Gastrocnemius medialis (tissue), 4 donors: ENCODE results near the gene GALNT16. TPM values are rescaled to one million over a fixed set of nuclear protein-coding genes. Genes with fewer than 3 reads are reported as not detected.

Experiments used
- ATAC-seq, 2 donors: fragments of 150-250 bp; one replicate each; pipeline ENCODE4 v1.9.1; 2016
- DNase-seq, 2 donors: peaks; one replicate each; pipeline ENCODE4 v3.0.0-alpha.2; 2019
- H3K27ac ChIP-seq, 4 donors: fragments of 200-600 bp; sonication (generic); 1 replicate in 1 of 4; 2 replicates in 3 of 4; pipeline ENCODE4 v1.5.1; 2016 to 2018; ENCODE audit warnings: mild to moderate bottlenecking in 2 of 4, moderate library complexity in 1 of 4
- H3K27me3 ChIP-seq, 3 donors: fragments of 200-600 bp; sonication (generic) in 2 of 3; 1 replicate in 1 of 3; 2 replicates in 2 of 3; pipeline versions ENCODE4 v1.5.1 to v1.6.0; 2016 to 2019; ENCODE audit warnings: mild to moderate bottlenecking in 1 of 3, moderate library complexity in 1 of 3
- H3K36me3 ChIP-seq, 2 donors: fragments of 200-600 bp; sonication (generic) in 1 of 2; one replicate each; pipeline ENCODE4 v1.5.1; 2017 to 2018
- H3K4me1 ChIP-seq, 2 donors: fragments of 200-600 bp; sonication (generic) in 1 of 2; one replicate each; pipeline ENCODE4 v1.5.1; 2016 to 2017; ENCODE audit warnings: mild to moderate bottlenecking in 2 of 2
- H3K4me3 ChIP-seq, 4 donors: fragments of 200-600 bp; sonication (generic) in 3 of 4; 1 replicate in 1 of 4; 2 replicates in 3 of 4; pipeline ENCODE4 v1.5.1; 2016 to 2019; ENCODE audit warnings: mild to moderate bottlenecking in 2 of 4
- H3K9me3 ChIP-seq, 3 donors: fragments of 200-600 bp; sonication (generic) in 2 of 3; 1 replicate in 1 of 3; 2 replicates in 2 of 3; pipeline ENCODE4 v1.5.1; 2016 to 2019
- CTCF ChIP-seq, 5 experiments: fragments of 450-650 bp in 3 of 5; fragments of 200-600 bp in 2 of 5; sonication (generic) in 2 of 5; IDR thresholded peaks in 4 of 5; conservative IDR thresholded peaks in 1 of 5; 1 replicate in 4 of 5; 2 replicates in 1 of 5; pipeline ENCODE4 v1.5.1; 2016 to 2019; ENCODE audit warnings: antibody characterized with exemption in 5 of 5, mild to moderate bottlenecking in 3 of 5, moderate library complexity in 3 of 5
- POLR2A ChIP-seq, 2 donors: fragments of 450-650 bp; IDR thresholded peaks; one replicate each; pipeline ENCODE4 v1.6.1; 2017; ENCODE audit warnings: antibody characterized with exemption in 2 of 2, mild to moderate bottlenecking in 2 of 2, moderate library complexity in 2 of 2
- in situ Hi-C, 4 donors: fragments of 200-750 bp; cut with MboI; loops; one replicate each; pipeline versions ENCODE4 v1.15.0 to v1.8.0; 2017; ENCODE audit warnings: low sequenced_read_pairs in 4 of 4
- intact Hi-C: fragments of 100-400 bp; cut with DNase I; formaldehyde crosslinking; loops from one replicate; pipeline ENCODE4 v1.15.1; 2023; ENCODE audit warnings: low total_unique reads
- total RNA-seq, 4 donors: library from RNA; depleted of rRNA; stranded (reverse); fragments of >200 nt; gene quantifications; one replicate each; pipeline versions ENCODE4 v1.1.0 to v1.2.3, GENCODE V29; 2016

GALNT16 gene
- total RNA-seq, 4 donors from 2014 or later: 0.15 to 2.7 (median 1.7) TPM

DNA sequence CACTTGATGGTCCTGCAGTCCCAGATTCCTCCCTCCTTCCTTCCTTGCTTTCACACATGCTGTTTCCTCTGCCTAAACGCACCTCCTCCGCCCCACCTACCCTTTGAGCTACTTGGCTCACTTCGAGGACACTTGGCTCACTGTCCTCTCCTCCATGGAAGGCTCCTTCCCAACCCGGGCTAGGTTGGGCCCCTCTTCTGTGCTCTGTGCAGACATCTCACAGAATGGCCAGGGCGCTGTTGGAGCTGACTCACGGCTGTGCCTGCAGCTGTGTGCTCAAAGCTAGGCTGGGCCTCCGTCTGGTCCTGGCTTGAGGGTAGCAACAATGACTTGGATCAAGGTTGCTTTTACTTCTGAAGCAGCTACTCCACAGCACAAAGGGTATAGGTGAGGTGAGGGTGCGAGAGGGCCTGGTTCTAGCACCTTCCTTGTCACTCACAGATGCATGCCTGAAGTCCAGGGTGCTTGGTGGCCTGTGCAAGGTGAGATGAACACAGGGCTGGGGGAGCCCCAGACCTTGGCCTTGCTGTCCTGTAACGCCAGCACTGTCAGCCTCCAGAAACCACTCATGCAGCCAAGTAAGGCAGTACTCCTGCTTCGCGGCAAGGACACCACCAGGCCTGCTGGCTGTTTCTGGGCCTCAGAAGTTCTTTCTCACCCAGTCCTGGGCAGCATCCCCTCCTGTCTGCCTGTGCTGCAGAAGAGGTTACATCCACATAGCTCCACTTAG is 61.8 kb downstream of the GALNT16 start:
- Histone ChIP-seq H3K4me3 (no peak overlapping the region), H3K36me3 (no peaks in the 10 kb centered on the region), H3K27ac (no peak overlapping the region), H3K4me1 (peaks cover 0 to 4% of the 10 kb centered on the region in 2 donors), H3K27me3 (no peaks in the 10 kb centered on the region), H3K9me3 (no peaks in the 10 kb centered on the region)
- no peak for DNase-seq
- in situ Hi-C loops (no loop called here), intact Hi-C loops (no loop called here)
- ATAC-seq: no peak
- no peak for TF ChIP-seq POLR2A (IDR thresholded peaks at IDR 0.05)
- TF ChIP-seq CTCF (IDR thresholded peaks at IDR 0.05 in 4 of 5, conservative IDR thresholded peaks at IDR 0.05 in 1 of 5): no peak

DNA sequence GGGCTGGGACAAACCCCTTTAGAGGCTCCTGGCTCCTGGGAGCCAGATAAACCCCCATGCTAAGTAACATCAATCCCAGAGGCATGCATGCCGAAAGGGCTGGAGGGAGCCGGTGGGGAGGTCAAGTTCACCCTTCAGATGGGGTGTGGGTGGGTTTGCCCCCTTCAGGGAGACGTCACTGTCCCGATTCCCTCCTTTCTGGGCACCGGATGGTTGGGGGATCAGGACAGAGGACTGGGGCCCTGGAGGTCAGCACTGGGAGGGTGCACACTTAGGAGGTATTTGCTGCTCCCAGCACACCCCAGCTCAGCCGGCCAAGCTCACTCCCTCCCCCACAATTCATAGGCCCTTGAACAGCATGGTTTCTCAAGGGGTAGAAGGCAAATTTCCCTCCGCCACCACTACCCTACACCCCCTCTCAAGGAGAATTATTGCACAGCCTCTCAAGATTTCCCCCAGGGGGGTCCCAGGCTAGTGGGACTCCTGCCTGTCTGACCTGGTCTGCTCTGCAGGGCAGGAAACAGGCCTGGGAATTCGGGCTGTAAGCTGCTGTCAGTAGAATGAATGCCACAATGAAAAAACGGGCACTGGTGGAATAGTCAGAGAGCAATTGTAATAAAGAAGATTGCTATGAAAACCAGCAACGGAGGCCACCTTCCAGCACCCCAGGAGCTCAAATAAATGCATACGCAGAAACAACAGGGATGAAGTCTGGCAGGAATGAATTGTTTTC is 63.5 kb downstream of the GALNT16 start:
- intact Hi-C loops: no loop called here
- in situ Hi-C loops: no loop called here
- ATAC-seq (no peak), DNase-seq (no peak)
- Histone ChIP-seq H3K27ac (no peak overlapping the region), H3K9me3 (no peaks in the 10 kb centered on the region), H3K4me1 (no peaks in the 10 kb centered on the region), H3K27me3 (no peaks in the 10 kb centered on the region), H3K36me3 (no peaks in the 10 kb centered on the region), H3K4me3 (no peak overlapping the region)
- no peak for TF ChIP-seq CTCF (IDR thresholded peaks at IDR 0.05 in 4 of 5, conservative IDR thresholded peaks at IDR 0.05 in 1 of 5)
- TF ChIP-seq POLR2A (IDR thresholded peaks at IDR 0.05): no peak

GRCh38 chr14:69323999-69324282 is 64.0 kb downstream of the GALNT16 start:
- intact Hi-C loops: no loop called here
- TF ChIP-seq POLR2A (IDR thresholded peaks at IDR 0.05): no peak
- no peak for TF ChIP-seq CTCF (IDR thresholded peaks at IDR 0.05 in 4 of 5, conservative IDR thresholded peaks at IDR 0.05 in 1 of 5)
- Histone ChIP-seq H3K27me3 (no peaks in the 10 kb centered on the region), H3K4me1 (no peaks in the 10 kb centered on the region), H3K9me3 (no peaks in the 10 kb centered on the region), H3K36me3 (no peaks in the 10 kb centered on the region), H3K27ac (no peak overlapping the region), H3K4me3 (no peak overlapping the region)
- in situ Hi-C loops: no loop called here
- DNase-seq (no peak), ATAC-seq (no peak)

DNA sequence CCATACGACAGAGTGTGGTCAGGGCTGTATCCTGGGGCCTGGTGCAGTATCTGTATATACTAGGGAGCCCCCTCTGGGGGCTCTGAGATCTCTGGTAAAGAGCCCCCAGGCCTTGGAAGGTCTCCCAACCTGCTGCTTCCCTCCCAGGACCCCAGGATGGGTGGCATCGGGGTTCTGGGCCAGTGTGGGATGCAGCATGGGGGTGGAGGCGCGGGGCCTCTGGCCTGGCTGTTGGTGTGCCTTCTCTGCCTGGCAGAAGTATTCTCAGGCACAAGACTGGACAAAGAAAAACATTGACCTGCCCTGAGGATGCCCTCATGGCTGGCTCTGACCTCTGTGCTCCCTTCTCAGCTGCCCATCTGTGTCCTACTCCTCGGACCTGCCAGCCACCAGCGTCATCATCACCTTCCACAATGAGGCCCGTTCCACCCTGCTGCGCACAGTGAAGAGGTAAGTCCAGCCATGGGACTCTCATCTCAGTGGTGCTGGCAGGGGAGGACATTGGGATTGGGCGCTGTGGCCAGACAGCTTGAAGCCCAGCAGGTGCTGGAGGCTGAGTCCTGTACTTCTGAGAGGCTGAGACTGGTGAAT is 64.5 kb downstream of the GALNT16 start:
- Histone ChIP-seq H3K9me3 (no peaks in the 10 kb centered on the region), H3K27me3 (no peaks in the 10 kb centered on the region), H3K36me3 (no peaks in the 10 kb centered on the region), H3K4me1 (no peaks in the 10 kb centered on the region), H3K4me3 (no peak overlapping the region), H3K27ac (no peak overlapping the region)
- in situ Hi-C loops: no loop called here
- no peak for ATAC-seq
- TF ChIP-seq CTCF (IDR thresholded peaks at IDR 0.05 in 4 of 5, conservative IDR thresholded peaks at IDR 0.05 in 1 of 5) (no peak), POLR2A (IDR thresholded peaks at IDR 0.05) (no peak)
- intact Hi-C loops: no loop called here
- DNase-seq: no peak
